GM19035 (cell line): Measurements from ENCODE around the gene RALGAPB.
"Not testable (repeated sequence)": the region's sequence is repeated elsewhere in the genome, so short reads cannot be mapped to it uniquely, and the experiment has no call there.

Experiments used
- ATAC-seq: cut with Tn5 transposase; IDR thresholded peaks from one replicate; pipeline ENCODE4 v1.9.1; 2021; ENCODE audit not compliant: unreplicated experiment

The RALGAPB gene

GRCh38 chr20:38485041-38485440 lies 12.4 kb downstream of the RALGAPB start:
- no peak for ATAC-seq

GRCh38 chr20:38489181-38489580 lies 16.5 kb downstream of the RALGAPB start:
- ATAC-seq = no peak

- ATAC-seq = no peak
Measured at GRCh38 chr20:38497246-38497935, 24.7 kb downstream of the RALGAPB start.

- ATAC-seq = no peak
Measured at GRCh38 chr20:38498909-38499308, 26.3 kb downstream of the RALGAPB start.

- ATAC-seq = no peak
Measured at GRCh38 chr20:38499366-38499765, 26.7 kb downstream of the RALGAPB start.

GRCh38 chr20:38501858-38502436 lies 29.3 kb downstream of the RALGAPB start:
- no peak for ATAC-seq

- ATAC-seq = no peak
Measured at GRCh38 chr20:38504368-38505090, 31.9 kb downstream of the RALGAPB start.

GRCh38 chr20:38505091-38505455 lies 32.4 kb downstream of the RALGAPB start:
- ATAC-seq = no peak

GRCh38 chr20:38511726-38512125 lies 39.1 kb downstream of the RALGAPB start:
- not testable (repeated sequence) for ATAC-seq

GRCh38 chr20:38514185-38514584 lies 41.5 kb downstream of the RALGAPB start:
- no peak for ATAC-seq

- no peak for ATAC-seq
Measured at GRCh38 chr20:38514947-38515346, 42.3 kb downstream of the RALGAPB start.

GRCh38 chr20:38515631-38516030 lies 43.0 kb downstream of the RALGAPB start:
- no peak for ATAC-seq

GRCh38 chr20:38519426-38519825 lies 46.8 kb downstream of the RALGAPB start:
- ATAC-seq = no peak

GRCh38 chr20:38520261-38520660 lies 47.6 kb downstream of the RALGAPB start:
- no peak for ATAC-seq

- ATAC-seq = no peak
Measured at GRCh38 chr20:38523697-38524096, 51.1 kb downstream of the RALGAPB start.

GRCh38 chr20:38528167-38528566 lies 55.5 kb downstream of the RALGAPB start:
- no peak for ATAC-seq

GRCh38 chr20:38531021-38531420 lies 58.4 kb downstream of the RALGAPB start:
- no peak for ATAC-seq

GRCh38 chr20:38534756-38535155 lies 62.1 kb downstream of the RALGAPB start:
- ATAC-seq = no peak

GRCh38 chr20:38536310-38536709 lies 63.7 kb downstream of the RALGAPB start:
- ATAC-seq = no peak

- ATAC-seq = no peak
Measured at GRCh38 chr20:38537176-38537575, 64.5 kb downstream of the RALGAPB start.

- ATAC-seq = no peak
Measured at GRCh38 chr20:38538789-38539188, 66.1 kb downstream of the RALGAPB start.
